Esophagus (tissue), 2 donors: ENCODE data around the gene NLGN2. TPM values are rescaled to one million over a fixed set of nuclear protein-coding genes. Genes with fewer than 3 reads are reported as not detected.

Experiments
- H3K27ac ChIP-seq, 2 donors: one replicate each; pipeline ENCODE4 v1.5.1; 2013; ENCODE audit warnings: low read depth in 2 of 2, mild to moderate bottlenecking in 2 of 2, inconsistent platforms in 1 of 2, low read length in 1 of 2, moderate library complexity in 1 of 2
- H3K27me3 ChIP-seq, 2 donors: one replicate each; pipeline ENCODE4 v1.6.1; 2013; ENCODE audit warnings: low read length in 2 of 2, control low read depth in 1 of 2, mild to moderate bottlenecking in 1 of 2; ENCODE audit not compliant: insufficient read depth in 2 of 2, control insufficient read depth in 1 of 2
- H3K36me3 ChIP-seq, 2 donors: one replicate each; pipeline ENCODE4 v1.6.1; 2013; ENCODE audit warnings: low read length in 1 of 2; ENCODE audit not compliant: control insufficient read depth in 2 of 2, insufficient read depth in 2 of 2
- H3K4me1 ChIP-seq, 2 donors: one replicate each; pipeline ENCODE4 v1.6.1; 2013; ENCODE audit warnings: low read length in 1 of 2; ENCODE audit not compliant: control insufficient read depth in 2 of 2, insufficient read depth in 2 of 2
- H3K4me3 ChIP-seq, 2 donors: one replicate each; pipeline ENCODE4 v1.5.1; 2013; ENCODE audit warnings: low read length in 2 of 2, mild to moderate bottlenecking in 2 of 2, low read depth in 1 of 2, moderate library complexity in 1 of 2
- H3K9me3 ChIP-seq, 2 donors: one replicate each; pipeline ENCODE4 v1.6.1; 2013; ENCODE audit warnings: mild to moderate bottlenecking in 2 of 2, low read depth in 1 of 2, low read length in 1 of 2, moderate library complexity in 1 of 2; ENCODE audit not compliant: control insufficient read depth in 2 of 2, insufficient read depth in 1 of 2
- WGBS, 2 donors: extraction: QIAGEN DNeasy Blood & Tissue Kit; methylation state at CpG; one replicate each; pipeline ENCODE4 v1.1.7; 2013; 5-methylcytosine and 5-hydroxymethylcytosine counted together
- polyA plus RNA-seq, 2 donors: library from polyadenylated mRNA; stranded (reverse); fragments of 200-250 nt; gene quantifications; one replicate each; pipeline ENCODE4 v1.2.3, GENCODE V29; 2013
- donor health status: healthy with polysubstance abuse.
- donor health status: Bipolar disorder and iron deficiency.

NLGN2 gene
- polyA plus RNA-seq, 2 donors, result 4.2 to 5.5 TPM

DNA sequence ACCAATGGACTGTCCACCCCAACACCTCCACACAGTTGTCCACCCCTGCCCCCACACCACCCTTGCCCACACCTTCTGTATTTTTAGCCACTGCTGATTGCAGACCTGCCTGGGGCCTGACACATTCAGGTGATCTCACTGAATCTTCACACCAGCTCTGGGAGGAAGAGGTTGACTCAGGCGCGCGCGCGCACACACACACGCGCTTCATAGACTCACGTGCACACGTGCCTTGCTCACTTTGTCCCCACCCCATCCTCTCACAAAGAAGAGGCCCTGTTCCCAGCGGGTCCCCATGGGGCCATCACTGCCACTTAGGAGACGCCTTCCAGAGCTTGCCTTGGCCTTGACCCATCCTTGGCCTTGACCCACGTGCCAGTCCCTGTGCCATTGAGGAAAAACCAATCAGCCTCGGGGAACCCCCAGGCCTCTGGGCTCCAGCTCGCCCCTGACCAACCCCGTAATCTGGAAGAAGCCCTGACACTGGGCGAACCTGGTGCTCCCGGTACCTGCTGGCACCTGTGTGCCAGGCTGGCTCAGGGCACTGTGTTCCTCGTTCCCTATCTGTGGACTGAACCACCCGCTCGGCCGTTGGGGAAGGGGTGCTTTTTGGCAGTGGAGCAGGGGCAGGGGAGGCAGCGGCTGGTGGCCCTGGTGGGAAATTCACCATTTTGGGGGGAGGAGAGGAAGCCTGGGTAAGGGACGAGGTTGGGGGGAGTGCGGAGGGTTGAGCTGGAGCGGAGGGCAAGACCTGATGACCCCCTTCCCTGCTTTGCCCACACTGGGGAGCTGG, 3.2 kb downstream of the NLGN2 start:
- H3K27ac ChIP-seq, result no peak overlapping the region
- no peak overlapping the region for H3K4me3 ChIP-seq
- H3K27me3 ChIP-seq, result no peaks in the 10 kb centered on the region
- H3K4me1 ChIP-seq, result no peaks in the 10 kb centered on the region
- 84 to 90% methylated on average over 25 of the region's 25 CpGs for WGBS, 2 donors
- no peaks in the 10 kb centered on the region for H3K9me3 ChIP-seq
- H3K36me3 ChIP-seq, result peaks cover 0 to 7% of the 10 kb centered on the region in 2 donors

- Histone ChIP-seq H3K36me3 (peaks cover 0 to 7% of the 10 kb centered on the region in 2 donors), H3K4me1 (no peaks in the 10 kb centered on the region), H3K4me3 (no peak overlapping the region), H3K9me3 (no peaks in the 10 kb centered on the region), H3K27ac (no peak overlapping the region), H3K27me3 (no peaks in the 10 kb centered on the region)
- 93 to 94% methylated on average over 5 to 8 of the region's 8 CpGs for WGBS, 2 donors
These were observed 3.7 kb downstream of the NLGN2 start for GRCh38 chr17:7411427-7411750.

- no peaks in the 10 kb centered on the region for H3K4me1 ChIP-seq
- 70 to 71% methylated on average over 6 of the region's 6 CpGs for WGBS, 2 donors
- no peak overlapping the region for H3K4me3 ChIP-seq
- H3K9me3 ChIP-seq, result no peaks in the 10 kb centered on the region
- H3K27me3 ChIP-seq, result no peaks in the 10 kb centered on the region
- H3K27ac ChIP-seq, result no peak overlapping the region
- H3K36me3 ChIP-seq, result peaks cover 0 to 7% of the 10 kb centered on the region in 2 donors
These were observed 5.8 kb downstream of the NLGN2 start for GRCh38 chr17:7413346-7413985.

DNA sequence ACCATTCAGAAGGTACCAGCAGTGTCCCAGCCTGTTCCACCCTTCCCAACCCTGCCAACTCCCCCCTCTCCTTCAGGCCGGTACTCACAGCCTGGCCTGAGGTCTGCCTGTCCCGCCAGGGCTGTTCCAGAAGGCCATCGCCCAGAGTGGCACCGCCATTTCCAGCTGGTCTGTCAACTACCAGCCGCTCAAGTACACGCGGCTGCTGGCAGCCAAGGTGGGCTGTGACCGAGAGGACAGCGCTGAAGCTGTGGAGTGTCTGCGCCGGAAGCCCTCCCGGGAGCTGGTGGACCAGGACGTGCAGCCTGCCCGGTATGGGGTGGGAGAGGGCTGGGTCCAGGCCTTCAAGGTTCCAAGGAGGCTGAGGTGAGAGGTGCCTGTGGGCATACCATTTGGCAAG, 7.2 kb downstream of the NLGN2 start:
- H3K4me3 ChIP-seq, result no peak overlapping the region
- no peak overlapping the region for H3K27ac ChIP-seq
- no peaks in the 10 kb centered on the region for H3K36me3 ChIP-seq
- no peaks in the 10 kb centered on the region for H3K9me3 ChIP-seq
- no peaks in the 10 kb centered on the region for H3K27me3 ChIP-seq
- no peaks in the 10 kb centered on the region for H3K4me1 ChIP-seq
- WGBS, 2 donors, result 81 to 85% methylated on average over 14 of the region's 14 CpGs

DNA sequence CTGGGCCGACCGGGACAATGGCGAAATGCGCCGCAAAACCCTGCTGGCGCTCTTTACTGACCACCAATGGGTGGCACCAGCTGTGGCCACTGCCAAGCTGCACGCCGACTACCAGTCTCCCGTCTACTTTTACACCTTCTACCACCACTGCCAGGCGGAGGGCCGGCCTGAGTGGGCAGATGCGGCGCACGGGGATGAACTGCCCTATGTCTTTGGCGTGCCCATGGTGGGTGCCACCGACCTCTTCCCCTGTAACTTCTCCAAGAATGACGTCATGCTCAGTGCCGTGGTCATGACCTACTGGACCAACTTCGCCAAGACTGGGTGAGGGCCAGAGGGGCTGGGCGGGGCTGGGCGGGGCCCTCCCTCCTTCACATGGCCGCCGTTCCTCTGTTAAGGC, 8.1 kb downstream of the NLGN2 start:
- Histone ChIP-seq H3K9me3 (no peaks in the 10 kb centered on the region), H3K4me1 (no peaks in the 10 kb centered on the region), H3K27ac (no peak overlapping the region), H3K4me3 (no peak overlapping the region), H3K36me3 (no peaks in the 10 kb centered on the region), H3K27me3 (no peaks in the 10 kb centered on the region)
- 82 to 83% methylated on average over 23 of the region's 23 CpGs for WGBS, 2 donors

- no peak overlapping the region for H3K27ac ChIP-seq
- H3K4me3 ChIP-seq, result no peak overlapping the region
- 71 to 78% methylated on average over 6 of the region's 6 CpGs for WGBS, 2 donors
- no peaks in the 10 kb centered on the region for H3K27me3 ChIP-seq
- no peaks in the 10 kb centered on the region for H3K4me1 ChIP-seq
- no peaks in the 10 kb centered on the region for H3K9me3 ChIP-seq
- H3K36me3 ChIP-seq, result no peaks in the 10 kb centered on the region
These were observed 8.7 kb downstream of the NLGN2 start for GRCh38 chr17:7416323-7416722.

- no peaks in the 10 kb centered on the region for H3K9me3 ChIP-seq
- H3K4me3 ChIP-seq, result no peak overlapping the region
- no peaks in the 10 kb centered on the region for H3K4me1 ChIP-seq
- H3K27ac ChIP-seq, result no peak overlapping the region
- no peaks in the 10 kb centered on the region for H3K27me3 ChIP-seq
- 94% methylated on average over 50 to 54 of the region's 54 CpGs for WGBS, 2 donors
- no peaks in the 10 kb centered on the region for H3K36me3 ChIP-seq
These were observed 9.5 kb downstream of the NLGN2 start for GRCh38 chr17:7417056-7417655.

- Histone ChIP-seq H3K27me3 (no peaks in the 10 kb centered on the region), H3K9me3 (no peaks in the 10 kb centered on the region), H3K36me3 (no peaks in the 10 kb centered on the region), H3K4me1 (no peaks in the 10 kb centered on the region), H3K27ac (no peak overlapping the region), H3K4me3 (no peak overlapping the region)
- 67% methylated on average over 18 of the region's 18 CpGs for WGBS, 2 donors
These were observed 11.0 kb downstream of the NLGN2 start for GRCh38 chr17:7418472-7419152.

DNA sequence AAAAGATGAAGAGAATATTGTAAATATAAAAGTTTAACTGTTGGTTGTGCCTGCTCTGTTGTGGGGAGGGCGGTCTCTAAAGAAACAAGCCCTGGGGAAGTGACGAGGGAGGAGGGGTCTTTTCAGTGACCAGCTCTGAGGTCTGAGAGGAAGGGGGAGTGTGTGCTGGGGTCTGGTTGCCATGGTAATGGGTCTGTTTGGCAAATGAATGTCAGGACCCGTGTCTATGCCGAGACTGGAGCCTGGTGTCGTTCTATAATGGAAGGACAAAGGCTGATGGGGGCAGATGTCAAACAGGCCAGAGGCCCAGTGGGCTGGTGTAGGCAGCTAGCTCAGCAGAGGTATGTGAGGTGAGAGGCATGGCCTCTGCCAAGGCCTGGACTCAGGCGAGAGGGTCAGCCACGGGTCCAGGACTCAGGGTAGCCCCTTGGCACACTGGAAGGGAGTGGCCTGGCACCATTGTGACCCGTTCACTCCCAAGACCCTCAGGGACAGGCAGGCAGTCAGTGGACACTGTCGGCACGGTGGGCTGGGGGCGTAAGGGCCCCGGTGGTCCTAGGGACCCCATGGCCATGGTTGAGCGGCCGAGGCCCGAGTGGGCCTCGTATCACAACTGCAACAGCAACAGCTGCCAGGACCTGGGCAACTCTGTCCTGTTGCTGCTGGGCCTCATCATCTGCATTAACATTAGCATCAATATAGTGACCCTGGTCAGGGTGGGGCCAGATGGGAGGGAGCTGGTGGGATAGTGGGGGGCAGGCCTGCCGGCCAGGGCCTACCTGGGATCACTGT, 12.4 kb downstream of the NLGN2 start, which contains the start of gene SPEM1:
SPEM1 (plus strand) TSS at position 506 of the 792 bp plus-strand sequence; CDS start at position 567, 61 bp downstream.
- H3K27ac ChIP-seq, result no peak within 1 kb of the TSS
- 77 to 85% methylated on average over 16 to 17 of the region's 17 CpGs for WGBS, 2 donors
- no peaks in the 10 kb centered on the region for H3K9me3 ChIP-seq
- no peaks in the 10 kb centered on the region for H3K4me1 ChIP-seq
- H3K27me3 ChIP-seq, result no peaks in the 10 kb centered on the region
- H3K36me3 ChIP-seq, result no peaks in the 10 kb centered on the region
- no peak within 1 kb of the TSS for H3K4me3 ChIP-seq
